H9 (cell line): Measurements from ENCODE around the gene DIPK1C. TPM values are rescaled to one million over a fixed set of nuclear protein-coding genes. Genes with fewer than 3 reads are reported as not detected.

Experiments used
- DNase-seq: peaks from one replicate; pipeline ENCODE4 v3.0.0-alpha.2; 2017
- H2AFZ ChIP-seq: one replicate; pipeline ENCODE4 v1.6.1; 2013; ENCODE audit warnings: mild to moderate bottlenecking, low read length, control low read depth, moderate library complexity
- H2AK5ac ChIP-seq: 2 replicates; pipeline ENCODE4 v1.6.1; 2013; ENCODE audit warnings: low read length, control low read depth, mixed read lengths; ENCODE audit not compliant: insufficient read length
- H2BK120ac ChIP-seq: one replicate; pipeline ENCODE4 v1.6.1; 2013; ENCODE audit warnings: low read depth, mild to moderate bottlenecking, low read length, control low read depth, inconsistent platforms; ENCODE audit not compliant: poor library complexity, severe bottlenecking
- H2BK12ac ChIP-seq: 2 replicates; pipeline ENCODE4 v1.6.1; 2013; ENCODE audit warnings: low read length, control low read depth, mixed read lengths, low read depth; ENCODE audit not compliant: insufficient read length
- H2BK15ac ChIP-seq: 2 replicates; pipeline ENCODE4 v1.6.1; 2013; ENCODE audit warnings: low read depth, low read length, control low read depth
- H2BK20ac ChIP-seq: one replicate; pipeline ENCODE4 v1.6.1; 2013; ENCODE audit warnings: low read depth, mild to moderate bottlenecking, low read length, control low read depth, inconsistent platforms; ENCODE audit not compliant: poor library complexity, severe bottlenecking
- H2BK5ac ChIP-seq: 2 replicates; pipeline ENCODE4 v1.6.1; 2013; ENCODE audit warnings: low read length, control low read depth, mixed read lengths; ENCODE audit not compliant: insufficient read length
- H3K14ac ChIP-seq: 2 replicates; pipeline ENCODE4 v1.6.1; 2013; ENCODE audit warnings: low read length, control low read depth; ENCODE audit not compliant: insufficient read depth
- H3K18ac ChIP-seq: 2 replicates; pipeline ENCODE4 v1.6.1; 2013; ENCODE audit warnings: low read depth, mild to moderate bottlenecking, mixed read lengths, low read length, control low read depth; ENCODE audit not compliant: insufficient read length
- H3K23ac ChIP-seq: 2 replicates; pipeline ENCODE4 v1.6.1; 2013; ENCODE audit warnings: low read length, control low read depth, mixed read lengths, low read depth; ENCODE audit not compliant: insufficient read length
- H3K23me2 ChIP-seq: 2 replicates; pipeline ENCODE4 v1.6.1; 2013; ENCODE audit warnings: low read depth, mild to moderate bottlenecking, mixed read lengths, low read length, control low read depth; ENCODE audit not compliant: insufficient read length, poor library complexity, severe bottlenecking
- H3K27ac ChIP-seq: 2 replicates; pipeline ENCODE4 v1.5.1; 2013; ENCODE audit warnings: low read length, control low read depth, mixed read lengths, low read depth; ENCODE audit not compliant: insufficient read length
- H3K27me3 ChIP-seq: 2 replicates; pipeline ENCODE4 v1.6.1; 2013; ENCODE audit warnings: low read length, control low read depth, inconsistent platforms; ENCODE audit not compliant: insufficient read depth
- H3K4ac ChIP-seq: 2 replicates; pipeline ENCODE4 v1.6.1; 2013; ENCODE audit warnings: low read depth, mild to moderate bottlenecking, control low read depth, inconsistent platforms, low read length, moderate library complexity
- H3K4me1 ChIP-seq: 2 replicates; pipeline ENCODE4 v1.6.1; 2013; ENCODE audit warnings: low read length, control low read depth, inconsistent platforms; ENCODE audit not compliant: insufficient read depth
- H3K4me2 ChIP-seq: 2 replicates; pipeline ENCODE4 v1.6.1; 2013; ENCODE audit warnings: low read length, control low read depth, mixed read lengths; ENCODE audit not compliant: insufficient read length, insufficient read depth
- H3K56ac ChIP-seq: 2 replicates; pipeline ENCODE4 v1.6.1; 2013; ENCODE audit warnings: low read depth, mild to moderate bottlenecking, mixed read lengths, low read length, control low read depth; ENCODE audit not compliant: insufficient read length
- H3K79me1 ChIP-seq: 2 replicates; pipeline ENCODE4 v1.6.1; 2013; ENCODE audit warnings: low read depth, mild to moderate bottlenecking, moderate library complexity, low read length, control low read depth, inconsistent platforms; ENCODE audit not compliant: insufficient read depth, poor library complexity, severe bottlenecking
- H3K79me2 ChIP-seq: 2 replicates; pipeline ENCODE4 v1.6.1; 2013; ENCODE audit warnings: low read length, control low read depth, inconsistent platforms; ENCODE audit not compliant: insufficient read depth
- H3K9ac ChIP-seq: 2 replicates; pipeline ENCODE4 v1.6.1; 2013; ENCODE audit warnings: low read length, control low read depth, mixed read lengths; ENCODE audit not compliant: insufficient read length; ENCODE audit errors: extremely low read depth
- H3K9me3 ChIP-seq: one replicate; pipeline ENCODE4 v1.6.1; 2013; ENCODE audit warnings: low read depth, low read length, inconsistent platforms; ENCODE audit not compliant: control insufficient read depth
- H3T11ph ChIP-seq: one replicate; pipeline ENCODE4 v1.6.1; 2013; ENCODE audit warnings: mild to moderate bottlenecking, low read length, control low read depth, inconsistent platforms
- H4K20me1 ChIP-seq: one replicate; pipeline ENCODE4 v1.6.1; 2013; ENCODE audit not compliant: control insufficient read depth, insufficient read length, insufficient read depth
- H4K5ac ChIP-seq: 2 replicates; pipeline ENCODE4 v1.6.1; 2013; ENCODE audit warnings: low read depth, mild to moderate bottlenecking, mixed read lengths, low read length, control low read depth; ENCODE audit not compliant: insufficient read length
- H4K8ac ChIP-seq: replicated peaks from 2 replicates; pipeline ENCODE4 v1.6.1; 2013; ENCODE audit warnings: low read length, control low read depth, mixed read lengths, low read depth; ENCODE audit not compliant: insufficient read length
- H4K91ac ChIP-seq: 2 replicates; pipeline ENCODE4 v1.6.1; 2013; ENCODE audit warnings: low read depth, mild to moderate bottlenecking, moderate library complexity, mixed read lengths, low read length, control low read depth; ENCODE audit not compliant: insufficient read length
- H3K27ac Mint-ChIP-seq, 3 experiments: 2 replicates in 2 of 3; 3 replicates in 1 of 3; pipeline ENCODE4 v1.8.0; 2020 to 2021; ENCODE audit warnings: mixed read lengths in 3 of 3, mild to moderate bottlenecking in 1 of 3, moderate library complexity in 1 of 3
- H3K27me3 Mint-ChIP-seq: 2 replicates; pipeline ENCODE4 v1.8.0; 2021; ENCODE audit warnings: low read depth, mild to moderate bottlenecking, moderate library complexity, mixed read lengths
- H3K36me3 Mint-ChIP-seq, 3 experiments: 2 replicates in 2 of 3; 3 replicates in 1 of 3; pipeline ENCODE4 v1.8.0; 2020 to 2021; ENCODE audit warnings: low read depth in 3 of 3, mixed read lengths in 3 of 3; ENCODE audit not compliant: insufficient read depth in 1 of 3
- H3K4me1 Mint-ChIP-seq, 2 experiments: 2 replicates each; pipeline ENCODE4 v1.8.0; 2020; ENCODE audit warnings: mixed read lengths in 2 of 2
- H3K4me3 Mint-ChIP-seq, 2 experiments: 2 replicates in 1 of 2; 3 replicates in 1 of 2; pipeline ENCODE4 v1.8.0; 2020 to 2021; ENCODE audit warnings: mild to moderate bottlenecking in 2 of 2, mixed read lengths in 2 of 2, moderate library complexity in 1 of 2
- H3K9me3 Mint-ChIP-seq, 2 experiments: 2 replicates in 1 of 2; 3 replicates in 1 of 2; pipeline ENCODE4 v1.8.0; 2020; ENCODE audit warnings: mild to moderate bottlenecking in 2 of 2, mixed read lengths in 2 of 2, moderate library complexity in 1 of 2
- WGBS: extraction: QIAGEN DNeasy Blood & Tissue Kit; methylation state at CpG from one replicate; pipeline ENCODE4 v1.1.7; 2013; ENCODE audit warnings: missing lambda C conversion rate, low lambda C conversion rate, mixed read lengths; ENCODE audit not compliant: insufficient read length; ENCODE audit errors: extremely low coverage; 5-methylcytosine and 5-hydroxymethylcytosine counted together
- total RNA-seq: library from RNA; stranded (reverse); gene quantifications from 2 replicates; pipeline ENCODE4 v1.2.1, GENCODE V29; 2021
- TF ChIP-seq, protein P1 (sequence below): fragments of 200-600 bp; sonication (generic); conservative IDR thresholded peaks from 3 replicates; pipeline ENCODE4 v1.8.0; 2021; ENCODE audit warnings: antibody characterized with exemption, mild to moderate bottlenecking

Gene DIPK1C
- total RNA-seq, 1 experiment from 2014 or later: not detected

DNA sequence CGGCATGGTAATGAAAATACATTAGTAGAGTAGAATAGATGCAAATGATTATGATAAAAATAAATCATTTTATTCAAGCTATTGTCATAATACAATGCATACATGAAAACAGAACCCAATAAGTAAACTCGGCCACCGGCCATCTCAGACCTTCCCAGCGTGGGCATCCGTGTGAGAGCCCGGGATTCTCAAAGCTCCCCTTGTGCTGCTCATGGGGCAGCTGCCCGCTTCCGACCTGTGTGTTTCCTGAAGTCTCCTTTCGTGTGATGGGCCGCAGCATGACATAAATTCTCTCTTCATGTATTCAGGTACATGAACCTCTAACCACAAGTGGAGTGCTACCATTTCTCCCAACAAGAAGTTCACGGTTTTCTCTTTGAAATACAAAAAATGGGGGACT is 25.6 kb upstream of the DIPK1C start:
- Histone ChIP-seq H2AK5ac (no peak overlapping the region), H3K79me2 (no peaks in the 10 kb centered on the region), H4K20me1 (no peaks in the 10 kb centered on the region), H2BK20ac (no peak overlapping the region), H4K91ac (no peak overlapping the region), H3K18ac (no peak overlapping the region), H4K8ac (no peak overlapping the region), H3K27me3 (no peaks in the 10 kb centered on the region), H4K5ac (no peak overlapping the region), H3K23ac (no peak overlapping the region), H3K9ac (no peak overlapping the region), H2BK12ac (no peak overlapping the region), H3K9me3 (no peaks in the 10 kb centered on the region), H2BK5ac (no peak overlapping the region), H2AFZ (no peak overlapping the region), H2BK120ac (no peak overlapping the region), H3K27ac (no peak overlapping the region), H3K79me1 (no peaks in the 10 kb centered on the region), H2BK15ac (no peak overlapping the region), H3T11ph (no peak overlapping the region), H3K14ac (no peak overlapping the region), H3K4ac (no peak overlapping the region), H3K4me1 (no peaks in the 10 kb centered on the region), H3K23me2 (no peaks in the 10 kb centered on the region), H3K56ac (no peak overlapping the region), H3K4me2 (no peak overlapping the region)
- Mint-ChIP-seq H3K27ac (no peak overlapping the region), H3K27me3 (no peaks in the 10 kb centered on the region), H3K4me1 (peaks cover 0 to 2% of the 10 kb centered on the region in 2 experiments; a peak in 2 of 4 replicates), H3K36me3 (no peaks in the 10 kb centered on the region), H3K9me3 (no peaks in the 10 kb centered on the region), H3K4me3 (no peak overlapping the region)
- WGBS: no CpG with 5 or more reads among the region's 11 CpGs
- TF ChIP-seq, protein P1, sequence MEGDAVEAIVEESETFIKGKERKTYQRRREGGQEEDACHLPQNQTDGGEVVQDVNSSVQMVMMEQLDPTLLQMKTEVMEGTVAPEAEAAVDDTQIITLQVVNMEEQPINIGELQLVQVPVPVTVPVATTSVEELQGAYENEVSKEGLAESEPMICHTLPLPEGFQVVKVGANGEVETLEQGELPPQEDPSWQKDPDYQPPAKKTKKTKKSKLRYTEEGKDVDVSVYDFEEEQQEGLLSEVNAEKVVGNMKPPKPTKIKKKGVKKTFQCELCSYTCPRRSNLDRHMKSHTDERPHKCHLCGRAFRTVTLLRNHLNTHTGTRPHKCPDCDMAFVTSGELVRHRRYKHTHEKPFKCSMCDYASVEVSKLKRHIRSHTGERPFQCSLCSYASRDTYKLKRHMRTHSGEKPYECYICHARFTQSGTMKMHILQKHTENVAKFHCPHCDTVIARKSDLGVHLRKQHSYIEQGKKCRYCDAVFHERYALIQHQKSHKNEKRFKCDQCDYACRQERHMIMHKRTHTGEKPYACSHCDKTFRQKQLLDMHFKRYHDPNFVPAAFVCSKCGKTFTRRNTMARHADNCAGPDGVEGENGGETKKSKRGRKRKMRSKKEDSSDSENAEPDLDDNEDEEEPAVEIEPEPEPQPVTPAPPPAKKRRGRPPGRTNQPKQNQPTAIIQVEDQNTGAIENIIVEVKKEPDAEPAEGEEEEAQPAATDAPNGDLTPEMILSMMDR: no peak
- DNase-seq: no peak
